ENCODE measurements around the gene DLG2.

DNA sequence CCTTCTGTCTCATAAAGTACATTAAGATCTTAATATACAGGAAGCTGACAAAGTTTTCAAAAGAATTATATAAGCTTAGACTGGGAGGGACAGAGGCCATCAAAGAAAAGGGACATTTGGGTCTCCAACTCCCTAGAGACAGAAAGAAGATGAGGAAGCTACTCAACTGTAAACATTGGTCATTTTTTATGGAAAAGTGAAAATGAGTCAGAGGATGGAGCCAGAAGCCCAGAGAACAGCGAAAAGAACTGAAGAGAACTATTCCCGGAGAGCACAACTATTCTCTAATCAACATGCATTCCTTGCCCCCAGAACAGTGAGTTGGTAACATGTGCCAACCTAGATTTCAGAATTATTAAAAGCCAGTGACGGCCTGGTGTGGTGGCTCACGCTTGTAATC is 779.3 kb downstream of the DLG2 start:
- TF ChIP-seq, protein P1, sequence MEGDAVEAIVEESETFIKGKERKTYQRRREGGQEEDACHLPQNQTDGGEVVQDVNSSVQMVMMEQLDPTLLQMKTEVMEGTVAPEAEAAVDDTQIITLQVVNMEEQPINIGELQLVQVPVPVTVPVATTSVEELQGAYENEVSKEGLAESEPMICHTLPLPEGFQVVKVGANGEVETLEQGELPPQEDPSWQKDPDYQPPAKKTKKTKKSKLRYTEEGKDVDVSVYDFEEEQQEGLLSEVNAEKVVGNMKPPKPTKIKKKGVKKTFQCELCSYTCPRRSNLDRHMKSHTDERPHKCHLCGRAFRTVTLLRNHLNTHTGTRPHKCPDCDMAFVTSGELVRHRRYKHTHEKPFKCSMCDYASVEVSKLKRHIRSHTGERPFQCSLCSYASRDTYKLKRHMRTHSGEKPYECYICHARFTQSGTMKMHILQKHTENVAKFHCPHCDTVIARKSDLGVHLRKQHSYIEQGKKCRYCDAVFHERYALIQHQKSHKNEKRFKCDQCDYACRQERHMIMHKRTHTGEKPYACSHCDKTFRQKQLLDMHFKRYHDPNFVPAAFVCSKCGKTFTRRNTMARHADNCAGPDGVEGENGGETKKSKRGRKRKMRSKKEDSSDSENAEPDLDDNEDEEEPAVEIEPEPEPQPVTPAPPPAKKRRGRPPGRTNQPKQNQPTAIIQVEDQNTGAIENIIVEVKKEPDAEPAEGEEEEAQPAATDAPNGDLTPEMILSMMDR (IDR thresholded peaks at IDR 0.05; ENCODE audit: low read depth, low read length, poor library complexity, severe bottlenecking), result no peak
- TF ChIP-seq EZH2phosphoT487 (IDR thresholded peaks at IDR 0.05; ENCODE audit: borderline replicate concordance, low read length), result no peak

Data from DOHH2 (cell line).